ENCODE data around the gene PRDM7.
"Not testable (repeated sequence)": the region's sequence is repeated elsewhere in the genome, so short reads cannot be mapped to it uniquely, and the experiment has no call there.

Gene PRDM7

GRCh38 chr16:90070440-90070839 lies 6.7 kb downstream of the PRDM7 start:
- DNase-seq = no peak

- no peak for DNase-seq
These were observed 15.7 kb downstream of the PRDM7 start for GRCh38 chr16:90061437-90061836.

GRCh38 chr16:90057738-90058173 lies 19.4 kb downstream of the PRDM7 start:
- DNase-seq = no peak

- DNase-seq = not testable (repeated sequence)
These were observed 20.6 kb downstream of the PRDM7 start for GRCh38 chr16:90056521-90056920.

GRCh38 chr16:90055371-90055770 lies 21.8 kb downstream of the PRDM7 start:
- DNase-seq = no peak

GRCh38 chr16:90054554-90054953 lies 22.6 kb downstream of the PRDM7 start:
- no peak for DNase-seq

GRCh38 chr16:90053902-90054500 lies 23.1 kb downstream of the PRDM7 start:
- DNase-seq = no peak

- no peak for DNase-seq
These were observed 26.2 kb downstream of the PRDM7 start for GRCh38 chr16:90050969-90051368.

- DNase-seq = no peak
These were observed 28.3 kb downstream of the PRDM7 start for GRCh38 chr16:90048737-90049330.

GRCh38 chr16:90048347-90048722 lies 28.8 kb downstream of the PRDM7 start:
- no peak for DNase-seq

- DNase-seq = no peak
These were observed 29.3 kb downstream of the PRDM7 start for GRCh38 chr16:90047714-90048346.

- no peak for DNase-seq
These were observed 30.0 kb downstream of the PRDM7 start for GRCh38 chr16:90046971-90047713.

GRCh38 chr16:90046122-90046970 lies 30.8 kb downstream of the PRDM7 start:
- DNase-seq = no peak

- no peak for DNase-seq
These were observed 33.0 kb downstream of the PRDM7 start for GRCh38 chr16:90044111-90044551.

- no peak for DNase-seq
These were observed 33.6 kb downstream of the PRDM7 start for GRCh38 chr16:90043526-90043925.

GRCh38 chr16:90042946-90043514 lies 34.1 kb downstream of the PRDM7 start:
- no peak for DNase-seq

- DNase-seq = no peak
These were observed 35.1 kb downstream of the PRDM7 start for GRCh38 chr16:90041896-90042473.

GRCh38 chr16:90040152-90041023 lies 36.7 kb downstream of the PRDM7 start:
- no peak for DNase-seq

- DNase-seq = no peak
These were observed 39.9 kb downstream of the PRDM7 start for GRCh38 chr16:90037276-90037675.

GRCh38 chr16:90035902-90036301 lies 41.2 kb downstream of the PRDM7 start:
- no peak for DNase-seq

- DNase-seq = no peak
These were observed 42.6 kb downstream of the PRDM7 start for GRCh38 chr16:90034504-90034903.
